HG03342 (cell line): ENCODE data around the gene UBL3.

Experiments used
- ATAC-seq: cut with Tn5 transposase; IDR thresholded peaks from one replicate; pipeline ENCODE4 v1.9.1; 2021; ENCODE audit warnings: mild to moderate bottlenecking, moderate library complexity; ENCODE audit not compliant: unreplicated experiment

The UBL3 gene

GRCh38 chr13:29858231-29858630, 7.8 kb upstream of the UBL3 start:
- no peak for ATAC-seq

GRCh38 chr13:29857085-29857484, 6.7 kb upstream of the UBL3 start:
- ATAC-seq: no peak

- no peak for ATAC-seq
Measured at GRCh38 chr13:29856426-29856825, 6.0 kb upstream of the UBL3 start.

GRCh38 chr13:29855784-29856183, 5.4 kb upstream of the UBL3 start:
- ATAC-seq: no peak

GRCh38 chr13:29855009-29855408, 4.6 kb upstream of the UBL3 start:
- no peak for ATAC-seq

GRCh38 chr13:29853131-29853530, 2.7 kb upstream of the UBL3 start:
- ATAC-seq: no peak

GRCh38 chr13:29852472-29853054, 2.1 kb upstream of the UBL3 start:
- no peak for ATAC-seq

GRCh38 chr13:29849731-29850212, 645 bp downstream of the UBL3 start:
- ATAC-seq: peak; percentile 2

- no peak for ATAC-seq
Measured at GRCh38 chr13:29849071-29849631, 1.3 kb downstream of the UBL3 start.

- ATAC-seq: no peak
Measured at GRCh38 chr13:29847501-29847983, 2.9 kb downstream of the UBL3 start.

- ATAC-seq: no peak
Measured at GRCh38 chr13:29846475-29847256, 3.8 kb downstream of the UBL3 start.

GRCh38 chr13:29845440-29846056, 4.9 kb downstream of the UBL3 start:
- no peak for ATAC-seq

GRCh38 chr13:29844441-29844840, 6.0 kb downstream of the UBL3 start:
- ATAC-seq: no peak

GRCh38 chr13:29840585-29840984, 9.8 kb downstream of the UBL3 start:
- no peak for ATAC-seq

- no peak for ATAC-seq
Measured at GRCh38 chr13:29835280-29836061, 14.9 kb downstream of the UBL3 start.

- no peak for ATAC-seq
Measured at GRCh38 chr13:29832761-29833298, 17.6 kb downstream of the UBL3 start.

- no peak for ATAC-seq
Measured at GRCh38 chr13:29830000-29830399, 20.4 kb downstream of the UBL3 start.

GRCh38 chr13:29819143-29819542, 31.3 kb downstream of the UBL3 start:
- no peak for ATAC-seq

GRCh38 chr13:29817604-29818378, 32.6 kb downstream of the UBL3 start:
- peak; percentile 97 for ATAC-seq

- no peak for ATAC-seq
Measured at GRCh38 chr13:29816715-29817114, 33.7 kb downstream of the UBL3 start.
